ENCODE data around the gene LRRC47.

DNA sequence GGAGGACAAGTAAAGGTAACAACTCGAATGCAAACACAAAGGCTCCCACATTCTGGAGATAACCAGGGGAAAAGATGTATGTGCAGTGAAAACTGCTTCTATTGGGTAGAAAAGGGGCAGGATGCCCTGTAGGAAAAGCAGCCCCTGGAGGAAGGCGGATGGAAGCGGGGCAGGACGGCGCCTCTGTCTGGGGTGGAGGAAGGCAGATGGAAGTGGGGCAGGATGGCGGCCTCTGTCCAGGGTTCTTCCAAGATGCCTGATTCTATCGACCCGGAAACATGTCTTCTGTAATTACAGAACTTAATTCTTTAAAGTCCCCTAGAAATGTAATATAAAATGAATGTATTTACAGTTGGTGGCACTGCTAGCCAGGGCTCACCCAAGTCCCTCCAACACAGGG lies 24.0 kb upstream of the LRRC47 start:
- TF ChIP-seq, protein P1, sequence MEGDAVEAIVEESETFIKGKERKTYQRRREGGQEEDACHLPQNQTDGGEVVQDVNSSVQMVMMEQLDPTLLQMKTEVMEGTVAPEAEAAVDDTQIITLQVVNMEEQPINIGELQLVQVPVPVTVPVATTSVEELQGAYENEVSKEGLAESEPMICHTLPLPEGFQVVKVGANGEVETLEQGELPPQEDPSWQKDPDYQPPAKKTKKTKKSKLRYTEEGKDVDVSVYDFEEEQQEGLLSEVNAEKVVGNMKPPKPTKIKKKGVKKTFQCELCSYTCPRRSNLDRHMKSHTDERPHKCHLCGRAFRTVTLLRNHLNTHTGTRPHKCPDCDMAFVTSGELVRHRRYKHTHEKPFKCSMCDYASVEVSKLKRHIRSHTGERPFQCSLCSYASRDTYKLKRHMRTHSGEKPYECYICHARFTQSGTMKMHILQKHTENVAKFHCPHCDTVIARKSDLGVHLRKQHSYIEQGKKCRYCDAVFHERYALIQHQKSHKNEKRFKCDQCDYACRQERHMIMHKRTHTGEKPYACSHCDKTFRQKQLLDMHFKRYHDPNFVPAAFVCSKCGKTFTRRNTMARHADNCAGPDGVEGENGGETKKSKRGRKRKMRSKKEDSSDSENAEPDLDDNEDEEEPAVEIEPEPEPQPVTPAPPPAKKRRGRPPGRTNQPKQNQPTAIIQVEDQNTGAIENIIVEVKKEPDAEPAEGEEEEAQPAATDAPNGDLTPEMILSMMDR (IDR thresholded peaks at IDR 0.05) = no peak
- no peak for TF ChIP-seq POLR2A (IDR thresholded peaks at IDR 0.05)
